Measurements from ENCODE around the gene CHCHD4. TPM values are rescaled to one million over a fixed set of nuclear protein-coding genes. Genes with fewer than 3 reads are reported as not detected.

The CHCHD4 gene
- total RNA-seq: 10 to 100 TPM; 14.5 to 25.4 TPM

GRCh38 chr3:14124615-14125192 is at the start of gene CHCHD4, which contains the start of gene TMEM43:
Gene CHCHD4, minus strand, starts transcription at chr3:14124870. Its CDS starts 194 bp downstream, at chr3:14124676.
Gene TMEM43, plus strand, starts transcription at chr3:14125052. Its CDS starts 142 bp downstream, at chr3:14125194.
- Histone ChIP-seq H3K9me3 (no peaks in the 10 kb centered on the region), H3K36me3 (no peaks in the 10 kb centered on the region), H3K4me3 (peak within 1 kb of the TSS; percentile 80), H3K9ac (ENCODE audit: low read depth in 2 of 2, low read length in 2 of 2) (peak within 1 kb of the TSS; percentile 88 to 96), H3K27ac (peak within 1 kb of the TSS; percentile 88), H3K27me3 (no peaks in the 10 kb centered on the region), H3K4me1 (peaks cover 14% of the 10 kb centered on the region)
- TF ChIP-seq, protein P1, sequence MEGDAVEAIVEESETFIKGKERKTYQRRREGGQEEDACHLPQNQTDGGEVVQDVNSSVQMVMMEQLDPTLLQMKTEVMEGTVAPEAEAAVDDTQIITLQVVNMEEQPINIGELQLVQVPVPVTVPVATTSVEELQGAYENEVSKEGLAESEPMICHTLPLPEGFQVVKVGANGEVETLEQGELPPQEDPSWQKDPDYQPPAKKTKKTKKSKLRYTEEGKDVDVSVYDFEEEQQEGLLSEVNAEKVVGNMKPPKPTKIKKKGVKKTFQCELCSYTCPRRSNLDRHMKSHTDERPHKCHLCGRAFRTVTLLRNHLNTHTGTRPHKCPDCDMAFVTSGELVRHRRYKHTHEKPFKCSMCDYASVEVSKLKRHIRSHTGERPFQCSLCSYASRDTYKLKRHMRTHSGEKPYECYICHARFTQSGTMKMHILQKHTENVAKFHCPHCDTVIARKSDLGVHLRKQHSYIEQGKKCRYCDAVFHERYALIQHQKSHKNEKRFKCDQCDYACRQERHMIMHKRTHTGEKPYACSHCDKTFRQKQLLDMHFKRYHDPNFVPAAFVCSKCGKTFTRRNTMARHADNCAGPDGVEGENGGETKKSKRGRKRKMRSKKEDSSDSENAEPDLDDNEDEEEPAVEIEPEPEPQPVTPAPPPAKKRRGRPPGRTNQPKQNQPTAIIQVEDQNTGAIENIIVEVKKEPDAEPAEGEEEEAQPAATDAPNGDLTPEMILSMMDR (IDR thresholded peaks at IDR 0.05): no peak
- intact Hi-C loops (cut with DNase I): loop anchor here (5.0 kb wide), 1 partner anchor 53 kb away; the partner anchor contains the start of genes LSM3 and XPC
- DNase-seq: peak; percentile 100

- Histone ChIP-seq H3K4me1 (peaks cover 10% of the 10 kb centered on the region), H3K27me3 (no peaks in the 10 kb centered on the region), H3K36me3 (peaks cover 4% of the 10 kb centered on the region), H3K27ac (no peak overlapping the region), H3K4me3 (no peak overlapping the region), H3K9me3 (no peaks in the 10 kb centered on the region), H3K9ac (ENCODE audit: low read depth in 2 of 2, low read length in 2 of 2) (no peak overlapping the region)
- intact Hi-C loops (cut with DNase I): no loop called here
- DNase-seq: no peak
- TF ChIP-seq, protein P1 (IDR thresholded peaks at IDR 0.05): no peak
Measured at GRCh38 chr3:14172496-14172895, 47.8 kb upstream of the CHCHD4 start.

GRCh38 chr3:14170531-14171159 is 46.0 kb upstream of the CHCHD4 start:
- Histone ChIP-seq H3K27me3 (no peaks in the 10 kb centered on the region), H3K9ac (ENCODE audit: low read depth in 2 of 2, low read length in 2 of 2) (no peak overlapping the region), H3K36me3 (peaks cover 9% of the 10 kb centered on the region), H3K4me1 (no peaks in the 10 kb centered on the region), H3K27ac (no peak overlapping the region), H3K4me3 (no peak overlapping the region), H3K9me3 (no peaks in the 10 kb centered on the region)
- intact Hi-C loops (cut with DNase I): no loop called here
- TF ChIP-seq, protein P1 (IDR thresholded peaks at IDR 0.05): no peak
- DNase-seq: no peak

DNA sequence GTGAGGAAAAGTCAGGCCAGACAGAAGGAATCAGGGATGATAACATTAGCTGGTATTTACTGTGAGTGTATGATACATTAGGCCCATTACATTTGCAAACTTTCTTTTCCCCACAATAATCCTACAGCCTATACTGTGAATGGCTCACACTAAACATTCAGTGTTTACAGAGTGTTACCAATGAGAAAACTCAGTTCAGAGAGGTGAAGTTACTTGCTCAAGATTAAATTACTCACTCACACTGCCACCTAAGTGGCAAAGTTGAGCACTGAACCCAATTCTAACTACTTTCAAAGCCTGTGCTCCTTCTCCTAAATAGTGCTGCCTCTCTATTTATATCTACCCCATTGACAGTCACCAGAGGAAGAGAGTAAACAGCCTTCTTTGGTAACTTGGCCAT is 45.2 kb upstream of the CHCHD4 start:
- TF ChIP-seq, protein P1 (IDR thresholded peaks at IDR 0.05): no peak
- no peak for DNase-seq
- no peak overlapping the region for H3K27ac ChIP-seq
- no peak overlapping the region for H3K4me3 ChIP-seq
- intact Hi-C loops (cut with DNase I): no loop called here
- H3K36me3 ChIP-seq: peaks cover 13% of the 10 kb centered on the region
- no peaks in the 10 kb centered on the region for H3K27me3 ChIP-seq
- no peaks in the 10 kb centered on the region for H3K9me3 ChIP-seq
- H3K4me1 ChIP-seq: no peaks in the 10 kb centered on the region
- no peak overlapping the region for H3K9ac ChIP-seq (ENCODE audit: low read depth in 2 of 2, low read length in 2 of 2)

GRCh38 chr3:14169435-14169834 is 44.8 kb upstream of the CHCHD4 start:
- H3K9ac ChIP-seq (ENCODE audit: low read depth in 2 of 2, low read length in 2 of 2): no peak overlapping the region
- intact Hi-C loops (cut with DNase I): no loop called here
- H3K36me3 ChIP-seq: peaks cover 15% of the 10 kb centered on the region
- no peak overlapping the region for H3K27ac ChIP-seq
- no peak for DNase-seq
- TF ChIP-seq, protein P1 (IDR thresholded peaks at IDR 0.05): no peak
- H3K27me3 ChIP-seq: no peaks in the 10 kb centered on the region
- no peaks in the 10 kb centered on the region for H3K9me3 ChIP-seq
- no peaks in the 10 kb centered on the region for H3K4me1 ChIP-seq
- H3K4me3 ChIP-seq: no peak overlapping the region

Data from colonic mucosa (tissue), 4 donors.